Measurements from ENCODE around the gene HLA-DPA1. TPM values are rescaled to one million over a fixed set of nuclear protein-coding genes. Genes with fewer than 3 reads are reported as not detected.

HLA-DPA1 gene
- total RNA-seq, 1 experiment from 2014 or later: 0.43 TPM

DNA sequence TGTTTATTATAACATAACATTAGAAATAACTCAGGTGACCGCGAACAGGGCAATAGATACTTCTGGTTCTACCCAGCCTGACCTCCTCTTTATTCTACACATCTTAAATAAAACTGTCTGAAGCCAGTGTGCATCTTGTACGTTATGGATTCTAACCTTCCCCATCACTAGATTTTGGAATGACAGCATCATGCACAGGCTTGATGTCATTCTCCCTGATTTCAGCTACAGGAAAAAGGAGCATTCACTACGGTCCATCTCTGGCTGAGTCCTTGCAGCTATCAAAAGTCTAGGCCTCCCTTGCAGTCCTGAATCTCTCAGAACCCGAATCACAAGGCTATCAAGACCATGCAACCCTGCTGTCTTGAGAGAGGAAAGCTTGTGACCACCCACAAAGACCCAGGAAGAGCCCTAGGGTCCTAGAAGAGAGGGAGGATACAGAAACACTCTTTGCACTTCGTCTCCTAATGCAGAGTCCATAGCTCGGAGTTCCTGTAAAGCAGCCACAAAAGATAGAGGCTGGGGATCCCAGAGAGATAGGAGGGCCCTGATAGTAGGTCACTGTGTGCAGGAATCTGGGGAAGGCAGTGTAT, 845 bp downstream of the HLA-DPA1 start:
- H3K27me3 ChIP-seq (replicated peaks; ENCODE audit: insufficient read depth, low read depth, low read length, poor library complexity): peaks cover 16% of the 10 kb centered on the region
- ChIA-PET CTCF (interaction anchor here (0.6 kb wide), 1 partner anchor 395 kb away, joined by 6 read pairs; no protein-coding TSS in a partner anchor), POLR2A (ENCODE audit: low non-redundant PET) (no interaction called here)
- H3K36me3 ChIP-seq (ENCODE audit: insufficient read depth, low read length, poor library complexity, severe bottlenecking): no peaks in the 10 kb centered on the region
- no peak overlapping the region for H3K4me3 ChIP-seq (ENCODE audit: low read depth, low read length, poor library complexity, severe bottlenecking)
- DNase-seq (ENCODE audit: low spot score): no peak
- no peaks in the 10 kb centered on the region for H3K9me3 ChIP-seq (ENCODE audit: low read depth, low read length, poor library complexity, severe bottlenecking)
- H3K4me1 ChIP-seq (ENCODE audit: insufficient read depth, low read length, poor library complexity, severe bottlenecking): no peaks in the 10 kb centered on the region
- TF ChIP-seq EZH2 (IDR thresholded peaks at IDR 0.05; ENCODE audit: borderline replicate concordance, low read depth, low read length, poor library complexity, severe bottlenecking) (no peak), CTCF (conservative IDR thresholded peaks at IDR 0.05; ENCODE audit: low read depth, low read length) (no peak)
- intact Hi-C loops (cut with micrococcal nuclease; ENCODE audit: unreplicated experiment): loop anchor here (10.0 kb wide), 1 partner anchor 48 kb away; no protein-coding TSS in a partner anchor
- BruUV-seq (replicated peaks): no TSS peak
- H3K27ac ChIP-seq (ENCODE audit: low read depth, low read length, poor library complexity, severe bottlenecking): no peak overlapping the region

DNA sequence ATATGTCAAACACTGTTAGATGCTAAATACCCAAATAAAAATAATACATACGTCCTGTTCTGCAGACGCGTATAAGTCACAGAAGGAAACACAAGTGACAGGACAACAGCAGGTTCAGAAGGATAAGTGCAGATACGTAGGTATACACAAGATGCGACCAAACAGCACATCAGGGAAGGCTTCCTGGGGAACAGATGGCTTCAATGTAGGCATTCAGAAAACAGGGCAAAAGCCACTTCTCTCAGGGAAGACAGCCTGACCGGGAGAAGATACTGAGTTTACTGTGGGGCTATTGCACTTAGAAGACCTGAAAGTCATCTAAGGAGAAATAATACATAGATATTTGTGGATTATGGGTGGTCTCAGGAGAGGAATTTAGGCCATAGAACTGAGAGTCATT, 1.9 kb downstream of the HLA-DPA1 start:
- DNase-seq (ENCODE audit: low spot score): no peak
- TF ChIP-seq EZH2 (IDR thresholded peaks at IDR 0.05; ENCODE audit: borderline replicate concordance, low read depth, low read length, poor library complexity, severe bottlenecking): no peak
- no peak for TF ChIP-seq CTCF (conservative IDR thresholded peaks at IDR 0.05; ENCODE audit: low read depth, low read length)
- Histone ChIP-seq H3K36me3 (ENCODE audit: insufficient read depth, low read length, poor library complexity, severe bottlenecking) (no peaks in the 10 kb centered on the region), H3K4me1 (ENCODE audit: insufficient read depth, low read length, poor library complexity, severe bottlenecking) (no peaks in the 10 kb centered on the region), H3K4me3 (ENCODE audit: low read depth, low read length, poor library complexity, severe bottlenecking) (no peak overlapping the region), H3K27ac (ENCODE audit: low read depth, low read length, poor library complexity, severe bottlenecking) (no peak overlapping the region), H3K27me3 (replicated peaks; ENCODE audit: insufficient read depth, low read depth, low read length, poor library complexity) (peaks cover 16% of the 10 kb centered on the region), H3K9me3 (ENCODE audit: low read depth, low read length, poor library complexity, severe bottlenecking) (no peaks in the 10 kb centered on the region)
- POLR2A ChIA-PET (ENCODE audit: low non-redundant PET): no interaction called here
- no TSS peak for BruUV-seq (replicated peaks)
- CTCF ChIA-PET: no interaction called here
- intact Hi-C loops (cut with micrococcal nuclease; ENCODE audit: unreplicated experiment): loop anchor here (10.0 kb wide), 1 partner anchor 47 kb away; no protein-coding TSS in a partner anchor

DNA sequence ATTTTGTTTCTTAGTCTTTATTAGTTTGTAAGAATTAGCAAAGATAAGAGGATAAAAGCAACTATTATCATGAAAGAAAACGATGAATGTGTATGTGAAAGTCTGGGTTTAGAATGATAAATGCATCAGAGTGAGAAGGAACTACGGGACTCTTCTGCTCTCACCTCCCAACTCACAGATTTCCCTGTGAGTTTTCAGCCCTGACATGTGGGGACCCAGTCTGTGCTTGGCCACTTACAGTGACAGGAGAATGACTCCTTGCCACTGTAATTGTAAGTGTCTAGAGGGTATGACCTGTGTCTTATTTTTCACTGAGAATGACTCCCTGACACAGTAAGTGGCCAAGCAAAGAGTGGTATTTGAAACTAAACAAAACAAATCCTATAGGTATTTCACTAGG, 2.5 kb downstream of the HLA-DPA1 start:
- ChIA-PET POLR2A (ENCODE audit: low non-redundant PET) (no interaction called here), CTCF (no interaction called here)
- no peak for DNase-seq (ENCODE audit: low spot score)
- peaks cover 13% of the 10 kb centered on the region for H3K27me3 ChIP-seq (replicated peaks; ENCODE audit: insufficient read depth, low read depth, low read length, poor library complexity)
- H3K4me3 ChIP-seq (ENCODE audit: low read depth, low read length, poor library complexity, severe bottlenecking): no peak overlapping the region
- H3K36me3 ChIP-seq (ENCODE audit: insufficient read depth, low read length, poor library complexity, severe bottlenecking): no peaks in the 10 kb centered on the region
- no peaks in the 10 kb centered on the region for H3K4me1 ChIP-seq (ENCODE audit: insufficient read depth, low read length, poor library complexity, severe bottlenecking)
- no peak overlapping the region for H3K27ac ChIP-seq (ENCODE audit: low read depth, low read length, poor library complexity, severe bottlenecking)
- no TSS peak for BruUV-seq (replicated peaks)
- H3K9me3 ChIP-seq (ENCODE audit: low read depth, low read length, poor library complexity, severe bottlenecking): no peaks in the 10 kb centered on the region
- intact Hi-C loops (cut with micrococcal nuclease; ENCODE audit: unreplicated experiment): loop anchor here (10.0 kb wide), 1 partner anchor 46 kb away; no protein-coding TSS in a partner anchor
- no peak for TF ChIP-seq EZH2 (IDR thresholded peaks at IDR 0.05; ENCODE audit: borderline replicate concordance, low read depth, low read length, poor library complexity, severe bottlenecking)
- TF ChIP-seq CTCF (conservative IDR thresholded peaks at IDR 0.05; ENCODE audit: low read depth, low read length): no peak

Measured in A673 (cell line).